ENCODE data around the gene RMND5B.

GRCh38 chr5:178106556-178107239 is 24.1 kb upstream of the RMND5B start:
- TF ChIP-seq TCF12 (IDR thresholded peaks at IDR 0.05; ENCODE audit: low read depth): no peak
- no peak for TF ChIP-seq TAF1 (IDR thresholded peaks at IDR 0.05; ENCODE audit: low read depth)
- TF ChIP-seq YY1 (IDR thresholded peaks at IDR 0.05; ENCODE audit: low read depth): no peak
- no peak for TF ChIP-seq EP300 (IDR thresholded peaks at IDR 0.05; ENCODE audit: borderline replicate concordance)
- TF ChIP-seq TEAD4 (IDR thresholded peaks at IDR 0.05): no peak
- TF ChIP-seq REST (IDR thresholded peaks at IDR 0.05; ENCODE audit: low read depth): no peak
- TF ChIP-seq CEBPB (IDR thresholded peaks at IDR 0.05): no peak
- TF ChIP-seq NFIC (IDR thresholded peaks at IDR 0.05): no peak
- TF ChIP-seq, protein P1, sequence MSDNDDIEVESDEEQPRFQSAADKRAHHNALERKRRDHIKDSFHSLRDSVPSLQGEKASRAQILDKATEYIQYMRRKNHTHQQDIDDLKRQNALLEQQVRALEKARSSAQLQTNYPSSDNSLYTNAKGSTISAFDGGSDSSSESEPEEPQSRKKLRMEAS (IDR thresholded peaks at IDR 0.05): no peak

All from Ishikawa (cell line).